ENCODE data around the gene UNC13B.

UNC13B gene

DNA sequence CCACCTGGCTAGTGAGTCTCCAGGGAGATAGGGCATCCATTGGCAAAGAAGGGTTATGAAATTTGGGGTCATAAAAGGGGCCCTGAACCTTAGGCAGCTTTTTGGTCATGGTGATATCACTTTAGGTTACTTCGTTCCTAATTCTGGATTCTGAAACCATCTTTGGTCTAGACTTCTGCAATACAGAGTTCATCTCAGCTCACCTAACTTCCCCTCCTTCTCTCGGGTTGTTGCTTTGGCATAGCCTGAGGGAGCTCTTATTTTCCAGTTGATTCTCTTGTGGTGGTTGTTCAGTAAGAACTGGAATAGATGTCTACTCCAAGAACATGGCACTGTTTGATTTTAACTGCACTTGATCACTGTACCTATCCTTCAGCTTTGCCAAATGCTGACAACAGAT lies 179.2 kb downstream of the UNC13B start:
- no peak for DNase-seq

DNA sequence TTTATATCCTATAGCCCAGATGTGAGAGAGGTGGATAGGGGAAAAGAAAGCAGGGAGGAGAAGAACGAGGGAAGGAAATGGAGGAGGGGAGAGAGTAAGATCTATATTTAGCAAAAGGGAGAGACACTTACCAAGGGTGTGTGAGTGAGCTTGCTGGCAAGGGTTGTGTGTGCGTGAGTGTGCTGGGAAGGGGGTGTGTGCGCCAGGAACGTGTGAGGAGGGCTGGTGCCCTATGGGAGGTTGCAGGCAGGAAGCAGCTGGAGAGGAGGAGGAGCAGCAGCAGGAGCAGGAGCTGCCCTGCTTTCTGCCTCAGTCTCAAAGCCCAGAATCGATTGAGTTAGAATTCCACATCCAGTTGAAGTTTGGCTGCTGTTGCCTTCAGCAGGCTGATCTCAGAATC lies 179.8 kb downstream of the UNC13B start:
- no peak for DNase-seq

DNA sequence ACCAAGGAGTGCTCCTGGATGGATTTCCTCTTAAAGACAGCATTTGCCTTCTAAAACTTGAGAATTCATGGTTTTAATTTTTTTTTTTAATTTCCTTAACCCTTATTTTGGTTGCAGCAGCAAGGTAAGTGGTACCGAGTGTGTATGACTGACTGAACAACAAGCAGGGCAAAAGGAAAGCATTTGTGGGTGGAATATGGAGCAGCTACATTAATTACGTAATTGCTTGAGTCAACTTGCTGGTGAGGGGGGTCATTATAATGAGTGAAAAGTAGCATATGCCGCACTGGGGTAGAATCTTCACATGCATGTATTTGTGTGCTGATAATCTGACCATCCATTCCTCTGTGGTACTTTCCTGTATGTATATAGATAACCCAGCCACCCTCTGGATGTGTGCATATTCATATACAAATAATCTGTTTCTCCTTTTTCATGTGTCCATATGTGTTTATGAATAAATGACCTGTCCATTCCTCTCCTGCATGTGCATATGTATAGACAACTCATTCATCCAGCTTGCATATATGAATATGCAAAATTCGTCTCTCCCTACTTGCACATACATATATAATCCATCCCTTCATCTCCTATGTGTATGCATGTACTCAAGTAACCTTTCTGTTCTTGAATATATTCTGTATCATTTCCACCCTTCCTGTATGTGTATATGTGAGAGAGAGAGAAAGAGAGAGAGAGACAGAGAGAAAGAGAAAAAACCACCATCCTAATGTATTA lies 180.6 kb downstream of the UNC13B start:
- DNase-seq = no peak

DNA sequence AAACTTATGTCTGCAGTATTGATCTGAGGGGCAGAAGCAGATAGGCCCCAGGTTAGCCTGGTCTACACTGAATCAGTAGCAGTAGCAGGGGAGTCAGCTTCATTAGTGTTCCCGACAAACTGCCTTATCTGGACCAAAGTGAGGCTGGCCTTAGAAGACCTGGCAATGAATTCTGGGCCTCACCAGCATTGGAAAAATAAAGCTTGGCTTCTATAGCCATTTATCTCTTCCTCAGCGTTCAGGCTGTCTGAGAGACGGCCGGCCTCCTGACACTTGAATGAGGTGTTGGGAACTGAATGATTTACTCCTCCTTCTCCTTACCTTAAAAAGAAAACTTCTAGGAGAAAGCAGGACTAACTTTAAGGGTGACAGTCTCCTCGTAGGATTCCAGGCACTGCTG lies 186.3 kb downstream of the UNC13B start:
- DNase-seq = no peak

DNA sequence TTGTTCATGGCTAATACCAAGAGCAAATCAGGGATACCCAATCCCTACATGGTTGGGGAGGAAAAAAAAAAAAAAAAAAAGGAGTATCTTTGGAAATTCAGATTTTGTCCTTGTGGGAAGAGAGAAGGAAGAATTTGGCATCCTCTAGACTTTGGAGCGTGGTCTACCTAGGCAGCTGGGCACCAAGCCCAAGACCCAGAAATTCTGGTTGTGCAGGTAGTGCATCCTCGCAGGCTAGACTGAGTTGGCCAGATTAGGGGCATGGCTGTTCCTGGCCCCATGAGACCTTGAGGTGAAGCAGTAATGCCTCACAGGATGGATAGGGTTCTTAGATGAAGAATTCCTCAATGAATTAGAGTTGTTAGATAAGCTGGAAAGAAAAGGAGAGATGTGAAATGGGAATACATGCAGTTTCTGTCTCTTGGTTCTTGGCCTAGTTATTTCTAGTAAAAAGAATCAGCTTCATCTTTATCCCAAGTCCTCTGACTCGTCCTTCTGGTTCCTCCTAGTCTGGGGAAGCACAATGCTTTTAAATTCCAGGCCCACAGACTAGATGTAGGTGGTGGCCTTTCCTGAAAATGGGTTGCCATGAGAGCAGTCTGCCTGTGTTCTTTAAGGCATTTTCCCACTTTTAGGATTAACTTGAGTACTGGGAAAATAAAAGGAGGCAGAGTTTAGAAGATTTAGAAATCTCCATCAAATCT lies 187.6 kb downstream of the UNC13B start:
- no peak for DNase-seq

DNA sequence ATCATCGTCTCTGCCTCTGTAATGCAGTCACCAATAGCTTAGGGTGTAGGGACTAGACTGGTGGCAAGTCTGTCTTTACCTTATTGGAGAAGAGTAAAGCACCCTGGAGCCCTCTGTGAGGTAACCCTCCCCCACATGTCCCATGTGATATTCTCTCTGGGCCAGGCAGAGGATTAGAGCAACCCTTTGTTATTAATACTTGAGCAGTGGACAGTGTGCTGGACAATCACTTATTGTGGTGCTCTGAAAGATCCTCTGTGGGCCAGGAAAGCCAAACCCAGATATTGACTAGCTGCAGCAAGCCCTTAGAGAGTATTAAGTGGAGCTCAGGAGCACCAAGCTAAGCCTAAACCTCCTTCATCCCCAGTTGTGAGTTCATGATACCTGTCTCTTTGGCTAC lies 188.4 kb downstream of the UNC13B start:
- no peak for DNase-seq

DNA sequence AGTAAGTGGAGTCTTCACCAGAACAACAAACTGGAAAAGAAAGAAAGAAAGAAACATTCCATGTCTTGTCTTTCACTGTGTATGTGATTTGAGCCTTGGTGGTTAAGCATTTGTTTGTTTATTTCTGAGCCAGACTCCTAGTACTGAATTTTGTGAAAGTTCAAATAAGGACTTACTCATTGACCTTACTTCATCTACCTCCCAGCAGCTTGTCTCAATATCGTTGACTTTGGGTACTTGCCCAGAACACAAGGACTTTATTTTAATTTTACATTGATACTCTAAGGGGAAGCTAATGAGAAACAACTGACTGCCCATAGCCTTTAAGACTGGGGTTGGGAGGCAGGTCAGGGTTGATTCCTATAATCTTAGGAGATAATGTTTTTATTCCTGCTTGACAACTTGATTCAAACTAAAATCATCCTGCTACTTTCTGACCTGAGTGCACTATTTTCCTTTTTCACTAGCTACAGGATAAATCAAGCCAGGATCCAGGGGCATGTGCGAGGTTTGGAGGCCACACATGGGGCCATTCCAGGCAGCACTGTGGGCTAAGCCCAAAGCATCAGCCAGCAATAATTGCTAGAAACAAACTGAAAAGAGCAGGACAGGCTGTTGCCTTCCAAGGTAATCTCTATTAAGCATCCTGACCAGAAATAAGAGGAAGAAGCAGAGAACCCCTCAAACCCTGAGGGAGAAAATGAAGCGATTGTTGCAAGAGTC lies 189.2 kb downstream of the UNC13B start:
- no peak for DNase-seq

DNA sequence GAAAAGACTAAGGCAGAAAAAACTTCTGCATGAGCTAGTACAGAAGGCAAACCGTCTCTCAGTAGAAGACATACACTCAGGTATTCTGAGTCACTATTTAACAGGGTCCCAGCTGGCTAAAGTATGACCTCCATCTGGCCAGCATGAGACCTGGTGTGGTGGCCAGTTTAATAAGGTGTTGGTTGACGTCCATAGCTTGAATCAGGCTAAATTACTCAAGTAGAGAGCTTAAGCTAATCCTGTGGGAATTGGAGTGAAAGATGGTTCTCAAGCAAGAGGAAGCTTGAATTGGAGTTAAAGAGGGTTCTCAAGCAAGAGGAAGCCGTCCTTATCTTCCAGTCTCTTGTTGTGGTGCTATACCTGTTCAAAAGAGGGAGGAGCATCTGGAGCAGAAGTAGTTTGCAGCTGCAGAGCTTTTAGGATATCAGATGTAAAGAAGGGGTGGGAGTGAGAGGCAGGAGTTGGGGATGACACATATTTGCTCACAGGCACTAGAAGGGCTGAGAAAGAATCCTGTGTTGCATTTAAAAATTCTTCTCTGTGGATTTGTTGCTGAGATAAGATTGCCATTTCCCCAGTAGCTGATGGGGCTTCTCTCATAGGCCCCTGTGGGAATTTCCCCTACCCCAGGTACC lies 192.0 kb downstream of the UNC13B start:
- no peak for DNase-seq

DNA sequence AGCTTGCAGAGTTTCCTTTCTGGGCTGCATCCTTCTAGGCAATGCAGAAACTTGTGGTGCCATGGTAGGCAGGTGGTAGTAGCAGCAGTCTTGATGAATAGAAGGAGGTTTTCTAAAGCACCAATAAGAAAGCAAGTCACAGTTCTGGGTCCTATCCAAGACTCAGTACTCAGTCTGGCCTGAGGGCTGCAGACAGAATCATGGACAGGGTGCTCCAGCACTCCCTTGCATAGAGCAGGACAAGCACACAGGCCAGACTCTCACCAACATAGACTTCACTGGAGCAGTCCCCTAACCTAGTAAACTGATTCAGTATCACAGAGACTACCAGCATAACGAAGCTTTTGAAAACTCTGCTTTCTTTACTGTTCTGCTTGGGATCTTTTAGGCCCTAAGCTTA lies 194.1 kb downstream of the UNC13B start:
- no peak for DNase-seq

DNA sequence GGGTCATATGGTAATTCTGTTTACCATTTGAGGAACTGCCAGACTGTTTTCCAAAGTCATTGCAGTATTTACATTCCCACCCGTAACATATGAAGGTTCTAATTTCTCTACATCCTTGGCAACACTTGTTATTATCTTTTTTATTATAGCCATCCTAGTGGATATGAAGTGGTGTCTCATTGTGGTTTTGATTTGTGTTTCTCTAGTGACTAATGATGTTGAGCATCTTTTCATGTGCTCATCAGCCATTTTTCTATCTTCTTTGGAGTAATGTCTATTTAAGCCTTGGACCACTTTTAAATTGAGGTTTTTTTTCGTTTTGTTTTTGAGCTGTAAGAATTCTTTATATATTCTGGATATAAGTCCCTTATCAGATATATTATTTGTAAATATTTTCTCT lies 195.3 kb downstream of the UNC13B start:
- no peak for DNase-seq

DNA sequence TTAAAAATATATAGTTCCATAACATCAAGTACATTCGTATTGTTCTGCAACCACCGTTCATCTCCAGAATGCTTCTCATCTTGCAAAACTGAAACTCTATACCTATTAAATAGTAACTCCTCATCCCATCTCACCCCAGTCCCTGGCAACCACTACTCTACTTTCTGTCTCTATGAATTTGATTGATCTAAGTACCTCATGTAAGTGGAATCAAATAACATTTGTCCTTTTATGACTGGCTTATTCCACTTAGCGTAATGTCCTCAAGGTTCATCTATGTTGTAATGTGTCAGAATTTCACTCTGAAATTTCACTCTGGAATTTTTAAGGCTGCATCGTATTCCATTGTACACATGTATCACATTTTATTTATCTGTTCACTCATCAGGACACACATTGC lies 196.0 kb downstream of the UNC13B start:
- DNase-seq = no peak

DNA sequence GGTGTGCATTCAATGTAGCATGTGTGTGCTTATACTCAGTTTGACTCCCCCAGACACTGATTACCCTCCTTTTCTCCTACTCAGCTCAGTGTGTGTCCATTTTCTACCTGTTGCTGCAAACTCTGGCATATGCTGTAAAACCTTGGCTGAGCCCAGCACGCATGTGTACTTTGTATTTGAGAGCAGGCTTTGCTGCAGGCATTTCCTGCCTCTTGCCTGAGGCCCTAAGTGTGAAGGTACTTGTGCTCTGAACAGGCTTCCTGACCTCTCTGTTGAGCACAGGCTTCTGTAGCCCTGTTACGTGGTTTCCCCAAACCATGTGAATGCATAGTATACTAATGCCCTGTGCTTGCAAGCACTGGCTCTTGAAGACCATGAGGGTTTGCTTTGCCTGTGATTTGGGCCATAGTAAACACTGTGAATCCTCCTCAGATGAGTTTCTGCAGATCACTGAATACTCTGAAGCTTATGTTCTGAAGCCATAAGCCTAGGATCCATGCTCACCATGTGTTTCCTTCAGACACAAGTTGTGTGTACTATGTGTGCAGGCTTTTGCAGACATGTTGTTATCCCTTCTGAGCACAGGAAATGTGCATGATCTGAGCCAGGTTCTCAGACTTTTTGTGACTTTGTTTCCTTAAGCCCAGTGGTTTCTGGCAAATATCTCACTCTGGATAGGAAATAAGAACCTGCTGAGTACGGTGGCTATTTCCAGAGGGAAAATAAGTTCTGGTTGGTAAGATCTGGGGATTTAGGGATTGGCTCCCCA lies 203.2 kb downstream of the UNC13B start:
- DNase-seq = no peak

DNA sequence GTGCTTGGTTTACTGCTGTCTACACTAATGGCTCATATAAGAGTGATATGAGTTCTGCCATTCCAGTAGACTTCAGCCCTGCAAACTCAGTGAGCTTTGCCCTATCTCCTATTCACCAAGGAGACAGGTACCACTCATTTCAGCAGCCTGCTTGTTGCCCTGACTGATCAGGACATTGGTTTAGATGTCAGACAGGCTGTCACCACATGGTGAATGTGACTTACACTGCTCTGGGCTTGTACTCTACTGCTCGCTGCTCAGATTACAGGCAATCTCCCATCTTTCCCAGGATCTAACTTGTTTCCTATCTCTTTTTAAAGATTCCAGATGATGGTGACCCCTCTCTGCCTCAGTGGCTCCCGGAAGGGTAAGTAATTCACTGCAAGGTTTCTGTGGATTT lies 204.8 kb downstream of the UNC13B start:
- DNase-seq = no peak

DNA sequence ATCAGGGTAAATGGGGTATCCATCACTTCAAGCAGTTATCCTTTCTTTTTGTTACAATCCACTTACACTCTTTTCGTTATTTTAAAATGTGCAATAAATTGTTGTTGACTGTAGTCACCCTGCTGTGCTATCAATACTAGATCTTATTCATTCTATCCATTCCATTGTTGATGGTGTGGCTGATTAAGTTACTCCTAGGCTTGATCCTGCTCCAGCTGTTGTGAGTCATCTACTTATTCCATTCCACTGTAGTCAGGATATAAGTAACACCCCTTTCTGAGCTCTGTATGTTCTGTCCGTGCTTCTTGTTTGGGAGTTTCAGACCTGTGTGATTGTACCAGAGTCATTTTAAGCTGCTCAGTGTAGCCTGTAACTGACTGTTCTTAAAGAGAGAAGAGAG lies 205.6 kb downstream of the UNC13B start:
- no peak for DNase-seq

DNA sequence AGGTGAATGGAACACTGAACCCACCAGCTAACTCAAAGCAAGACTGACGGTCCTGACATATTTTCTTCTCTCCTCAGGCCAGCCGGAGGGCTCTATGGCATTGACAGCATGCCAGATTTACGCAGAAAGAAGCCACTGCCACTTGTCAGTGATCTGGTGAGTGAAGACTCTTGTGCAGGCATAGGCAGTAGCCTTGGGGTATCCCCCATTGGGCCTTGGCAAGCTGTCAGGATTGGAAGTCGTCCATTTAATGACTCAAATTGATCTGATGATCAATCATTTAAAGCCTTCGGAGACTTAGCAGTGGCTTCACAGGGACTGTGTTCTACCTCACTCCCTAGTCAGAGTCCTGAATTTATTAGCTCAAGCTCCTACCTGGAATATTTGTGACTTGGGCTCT lies 208.4 kb downstream of the UNC13B start:
- no peak for DNase-seq

DNA sequence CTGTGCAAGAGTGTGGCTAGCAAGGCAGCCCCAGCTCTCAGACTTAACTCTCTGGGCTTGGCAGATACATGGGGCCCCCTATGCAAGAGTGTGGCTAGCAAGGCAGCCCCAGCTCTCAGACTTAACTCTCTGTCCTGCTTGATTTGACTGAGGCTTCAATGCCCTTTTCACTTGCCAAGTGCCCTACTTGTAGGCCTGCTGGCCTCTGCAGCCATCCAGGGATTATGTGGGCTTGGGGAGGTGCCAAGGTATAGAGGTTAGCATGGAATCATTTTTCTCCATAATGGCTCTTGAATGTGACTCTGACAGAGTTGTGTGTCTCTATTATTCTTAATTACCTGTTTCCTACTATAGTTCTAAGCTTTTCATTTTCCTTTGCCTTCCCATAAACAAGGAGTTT lies 212.6 kb downstream of the UNC13B start:
- no peak for DNase-seq

DNA sequence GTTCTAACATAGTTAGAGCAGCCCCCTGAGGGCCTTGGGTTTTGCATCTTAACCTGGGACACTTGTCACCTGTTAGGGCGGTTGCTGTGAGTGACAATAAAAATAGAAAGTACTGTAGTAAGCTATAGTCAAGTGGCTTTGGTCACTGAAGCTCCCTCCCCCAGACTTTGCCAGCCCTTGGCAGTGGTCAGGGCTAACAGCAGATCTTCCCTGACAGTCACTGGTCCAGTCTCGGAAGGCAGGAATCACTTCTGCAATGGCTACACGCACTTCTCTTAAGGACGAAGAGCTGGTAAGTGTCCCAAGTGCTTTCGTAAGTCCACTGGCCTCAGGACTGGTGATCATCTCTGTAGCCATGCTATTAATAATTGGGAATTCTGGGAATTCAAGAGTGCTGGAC lies 213.1 kb downstream of the UNC13B start:
- no peak for DNase-seq

DNA sequence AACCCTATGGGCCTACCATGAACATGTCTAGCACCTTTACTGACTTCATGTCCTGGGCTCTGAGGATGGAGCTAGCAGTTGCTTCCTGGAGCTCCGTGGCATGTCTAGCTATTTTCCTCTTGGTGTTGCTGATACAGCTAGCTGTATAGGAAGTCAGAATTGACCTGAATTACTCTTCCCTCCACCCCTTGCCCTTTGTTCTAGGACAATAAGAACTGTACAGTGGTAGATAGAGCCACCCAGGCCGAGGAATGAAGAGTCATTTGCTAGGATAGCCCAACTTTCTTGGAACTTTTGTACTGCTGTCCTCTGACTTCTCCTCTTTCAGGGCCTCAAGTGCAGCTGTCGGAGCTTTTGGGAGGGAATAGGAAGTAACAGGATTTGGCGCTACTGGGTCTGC lies 218.2 kb downstream of the UNC13B start:
- no peak for DNase-seq

DNA sequence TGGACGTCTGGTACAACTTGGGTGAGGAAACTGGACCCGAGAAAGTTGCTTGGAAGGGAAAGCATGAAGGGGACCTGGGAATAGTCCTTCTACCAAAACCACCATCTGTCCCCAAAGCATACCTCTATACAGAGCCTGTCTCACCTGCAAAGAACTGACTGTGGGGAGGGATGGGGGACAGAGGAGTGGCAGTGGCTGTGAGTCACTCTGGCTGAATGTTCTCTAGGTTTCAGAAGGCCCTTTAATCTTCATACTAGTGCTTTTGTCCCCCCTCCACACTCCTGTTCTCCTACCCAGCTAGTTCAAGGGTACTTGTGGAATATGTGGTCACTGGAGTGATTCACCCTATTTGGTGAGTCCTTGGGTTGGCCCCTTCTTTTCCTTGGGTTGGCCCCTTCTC lies 218.8 kb downstream of the UNC13B start:
- no peak for DNase-seq

DNA sequence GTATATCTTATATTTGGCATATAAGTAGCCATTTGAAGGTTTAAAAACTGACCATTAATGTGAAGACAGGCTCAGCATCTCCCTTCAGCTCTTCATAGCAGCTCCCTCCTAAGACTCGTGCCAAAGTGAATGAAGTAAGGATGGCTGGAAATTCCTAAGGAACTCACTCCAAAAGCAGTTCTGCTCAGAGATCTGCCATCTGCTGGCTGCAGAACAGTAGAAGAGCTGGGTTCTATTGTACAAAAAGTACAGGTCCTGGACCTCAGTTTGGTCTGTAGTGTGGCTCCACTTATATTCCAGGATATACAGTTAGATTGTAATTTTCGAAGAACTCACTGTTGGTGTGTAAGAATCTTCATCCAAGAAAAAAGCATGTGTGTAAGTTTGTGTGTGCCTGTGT lies 223.2 kb downstream of the UNC13B start:
- no peak for DNase-seq

DNA sequence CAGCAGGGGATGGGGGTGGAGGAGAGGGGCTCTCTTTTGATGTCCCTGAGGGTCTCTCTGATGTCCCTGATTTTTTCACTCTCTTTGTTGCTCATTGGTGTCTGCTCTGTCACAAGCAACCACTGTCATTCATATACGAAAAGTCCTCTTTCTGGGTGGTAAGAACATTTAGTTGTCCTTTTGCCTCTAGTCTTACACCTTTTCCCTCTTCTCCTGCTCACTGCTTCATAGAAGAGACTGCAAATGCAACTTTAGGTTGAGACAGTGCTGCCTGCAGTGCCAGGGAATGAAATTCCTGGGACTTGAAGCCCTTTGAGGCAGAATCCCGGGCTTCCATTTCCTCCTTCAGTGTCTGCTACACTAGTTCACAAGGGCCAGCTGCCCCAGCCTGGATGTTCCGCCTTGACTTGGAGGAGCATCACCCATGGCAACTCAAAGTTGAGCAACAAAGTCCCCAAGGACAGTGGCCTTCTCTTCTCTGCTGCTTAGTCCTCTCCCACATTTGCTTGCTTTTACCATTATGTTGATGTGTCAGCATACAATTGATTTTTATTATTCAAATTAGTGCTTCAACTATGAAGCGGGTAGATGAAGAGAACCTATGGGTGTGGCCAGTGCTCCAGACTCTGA lies 233.4 kb downstream of the UNC13B start:
- no peak for DNase-seq

DNA sequence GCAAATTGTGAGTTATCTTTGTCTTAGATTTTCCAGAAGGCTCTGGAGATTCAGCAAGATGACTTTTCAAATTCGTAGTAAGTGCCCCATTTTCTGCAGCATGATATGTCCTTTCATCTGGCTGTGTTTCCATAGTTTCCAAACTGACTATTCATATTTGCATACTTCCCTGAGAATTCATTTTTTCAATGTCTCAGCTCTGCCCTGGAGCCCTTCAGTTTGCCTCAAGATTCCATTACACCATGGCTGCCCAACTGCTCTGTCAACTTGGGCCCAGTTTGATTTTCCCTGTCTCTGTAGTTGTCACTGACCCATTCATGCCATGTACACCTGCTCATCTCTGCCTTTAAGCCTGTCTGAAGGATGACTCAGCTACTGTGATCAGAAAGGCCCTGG lies 233.9 kb downstream of the UNC13B start:
- no peak for DNase-seq
